SH-SY5Y (cell line): ENCODE data around the gene STARD10.

Experiments used
- GATA2 ChIP-seq: IDR thresholded peaks from 2 replicates; pipeline ENCODE4 v1.6.1; 2011; ENCODE audit warnings: mild to moderate bottlenecking, low read depth, low read length
- GATA3 ChIP-seq: IDR thresholded peaks from 2 replicates; pipeline ENCODE4 v1.6.1; 2011; ENCODE audit warnings: low read depth, mild to moderate bottlenecking, low read length, moderate library complexity

The STARD10 gene

GRCh38 chr11:72719144-72719543 is 74.7 kb downstream of the STARD10 start:
- TF ChIP-seq GATA3 (no peak), GATA2 (no peak)

DNA sequence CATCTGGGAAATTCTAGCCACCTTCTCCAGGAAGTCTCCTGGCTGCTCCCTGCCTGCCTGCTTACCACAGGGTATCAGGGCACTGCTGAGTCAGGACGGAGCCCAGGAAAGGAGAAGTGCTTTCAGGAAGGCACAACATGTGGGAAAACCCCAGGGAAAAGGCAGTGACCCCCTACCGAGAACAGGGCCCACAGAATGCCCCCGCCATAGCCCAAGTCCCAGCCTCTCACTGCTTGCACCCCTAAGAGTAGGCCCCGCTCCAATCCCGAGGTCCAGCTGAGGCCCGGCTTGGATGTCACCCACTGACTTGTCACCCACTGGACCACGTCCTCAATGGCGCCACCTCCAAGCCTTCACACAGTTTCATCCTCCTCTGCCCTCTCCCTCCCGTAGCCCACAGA is 75.7 kb downstream of the STARD10 start:
- TF ChIP-seq GATA3: no peak

- no peak for TF ChIP-seq GATA2
- TF ChIP-seq GATA3: no peak
Observed at GRCh38 chr11:72716788-72717435, 76.9 kb downstream of the STARD10 start.

DNA sequence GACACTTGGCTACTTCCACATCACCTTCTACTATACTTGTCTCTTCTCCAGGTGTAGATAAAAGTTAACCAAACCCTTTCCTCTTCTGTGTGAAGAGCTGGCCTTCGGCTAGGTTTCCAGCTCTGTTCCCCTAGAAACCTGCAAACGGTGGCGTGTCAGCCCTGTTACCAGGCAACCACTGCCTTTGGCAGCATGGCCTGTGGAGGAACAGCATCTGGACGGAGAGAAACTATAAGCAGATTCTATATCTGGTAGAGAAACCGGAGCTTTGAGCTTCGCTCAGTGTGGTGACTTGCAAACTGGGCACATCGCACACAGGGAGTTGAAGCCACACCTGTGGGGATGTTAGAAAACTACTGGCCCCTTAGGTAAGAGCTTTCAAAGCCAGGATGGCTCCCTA is 77.6 kb downstream of the STARD10 start:
- TF ChIP-seq GATA3: no peak
- TF ChIP-seq GATA2: no peak

DNA sequence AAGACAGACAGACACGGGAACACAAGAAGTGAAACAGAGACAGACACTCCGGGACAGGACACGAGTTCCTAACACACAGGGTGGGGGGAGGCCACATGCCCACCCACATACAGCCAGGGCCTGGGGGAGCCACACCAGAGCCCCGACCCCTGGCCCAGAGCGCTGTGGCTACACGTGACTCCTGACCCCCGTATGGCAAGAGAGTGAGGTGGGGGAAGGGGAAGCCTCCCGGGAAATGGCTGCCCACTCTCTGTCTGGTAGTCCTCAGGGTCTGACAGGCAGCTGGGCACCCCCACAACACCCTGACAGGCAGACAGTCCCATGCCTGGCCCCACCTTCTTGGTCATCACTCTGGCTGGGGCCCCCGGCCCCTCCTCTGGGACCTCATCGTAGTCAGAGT is 81.0 kb downstream of the STARD10 start:
- TF ChIP-seq GATA2: no peak
- TF ChIP-seq GATA3: no peak

GRCh38 chr11:72712168-72712751 is 81.6 kb downstream of the STARD10 start:
- TF ChIP-seq GATA2: no peak
- no peak for TF ChIP-seq GATA3

- no peak for TF ChIP-seq GATA3
Observed at GRCh38 chr11:72711141-72711540, 82.7 kb downstream of the STARD10 start.

DNA sequence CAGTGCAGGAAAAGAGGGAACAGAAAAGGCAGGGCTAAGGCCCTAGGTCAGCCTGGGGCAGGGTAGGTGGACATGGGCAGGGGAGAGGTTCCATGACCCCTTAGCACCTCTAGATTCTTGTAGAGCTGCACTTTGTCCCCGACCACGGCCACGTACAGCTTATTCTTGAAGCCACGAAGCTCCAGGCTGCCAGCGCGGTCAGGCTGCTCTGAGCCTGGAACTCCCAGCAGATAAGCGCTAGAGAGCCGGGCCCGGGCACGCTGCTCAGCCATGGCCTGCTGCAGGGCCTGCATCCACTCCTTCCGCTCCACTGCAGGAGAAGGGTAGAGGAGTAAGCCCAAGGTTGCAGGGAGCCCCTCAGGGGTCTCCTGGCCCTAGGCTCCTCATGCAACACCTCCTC is 83.6 kb downstream of the STARD10 start:
- TF ChIP-seq GATA2 (no peak), GATA3 (no peak)

DNA sequence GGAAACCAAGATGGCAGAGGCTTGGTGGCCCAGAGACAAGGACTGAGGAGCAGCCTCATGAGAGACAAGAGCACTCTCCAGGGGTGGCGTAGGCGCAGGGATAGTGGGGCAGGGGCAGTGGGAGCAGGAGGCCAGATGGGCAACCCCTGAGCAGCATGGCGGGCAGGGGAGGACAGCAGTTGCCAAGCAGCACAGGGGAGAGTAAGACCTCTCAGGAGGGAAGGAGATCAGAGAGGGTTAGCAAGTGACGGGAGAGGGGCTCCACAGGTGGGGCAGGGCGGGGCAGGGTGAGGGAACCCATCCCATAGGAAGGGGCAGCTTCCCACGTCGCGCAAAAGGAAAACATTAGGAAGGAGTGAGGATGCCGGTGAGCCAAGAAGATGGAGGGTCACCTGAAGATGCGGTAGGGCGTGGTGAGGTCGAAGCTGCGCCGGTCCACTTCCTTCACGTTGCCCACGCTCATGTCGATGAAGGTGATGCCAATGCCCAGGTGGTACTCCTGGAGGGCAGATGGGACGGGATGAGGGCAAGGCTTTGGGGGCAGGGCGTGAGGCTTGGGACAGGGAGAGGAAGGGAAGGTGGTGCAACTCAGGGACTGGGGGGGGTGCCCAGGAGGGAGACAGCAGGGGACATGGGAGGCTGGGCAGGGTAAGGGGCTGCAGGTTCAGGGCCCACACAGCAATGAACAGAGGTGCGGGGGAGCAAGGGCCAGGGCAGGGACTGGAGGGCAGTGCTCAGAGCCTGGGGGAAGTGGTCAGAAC is 84.2 kb downstream of the STARD10 start:
- TF ChIP-seq GATA3 (no peak), GATA2 (no peak)

DNA sequence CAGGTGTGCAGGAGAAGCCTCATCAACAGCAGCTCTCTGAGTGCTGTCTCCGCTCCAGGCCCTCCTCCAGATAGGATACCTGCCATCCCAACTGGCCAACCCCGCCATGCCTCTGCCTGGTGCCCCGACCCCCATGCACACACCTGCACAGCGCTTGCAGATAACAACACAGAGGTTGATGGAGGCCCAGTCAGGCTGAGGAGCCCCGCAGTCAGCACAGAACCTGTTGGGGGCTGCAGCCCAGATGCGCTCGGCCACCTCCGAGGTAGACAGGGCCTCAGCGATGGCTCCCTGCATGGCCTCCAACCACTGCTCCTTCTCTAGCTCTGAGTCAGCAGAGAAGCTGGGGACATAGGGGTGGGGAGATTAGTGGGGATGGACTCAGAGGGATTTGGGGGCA is 86.8 kb downstream of the STARD10 start:
- TF ChIP-seq GATA3 (no peak), GATA2 (no peak)

GRCh38 chr11:72706579-72706978 is 87.3 kb downstream of the STARD10 start:
- TF ChIP-seq GATA3: no peak
- TF ChIP-seq GATA2: no peak

DNA sequence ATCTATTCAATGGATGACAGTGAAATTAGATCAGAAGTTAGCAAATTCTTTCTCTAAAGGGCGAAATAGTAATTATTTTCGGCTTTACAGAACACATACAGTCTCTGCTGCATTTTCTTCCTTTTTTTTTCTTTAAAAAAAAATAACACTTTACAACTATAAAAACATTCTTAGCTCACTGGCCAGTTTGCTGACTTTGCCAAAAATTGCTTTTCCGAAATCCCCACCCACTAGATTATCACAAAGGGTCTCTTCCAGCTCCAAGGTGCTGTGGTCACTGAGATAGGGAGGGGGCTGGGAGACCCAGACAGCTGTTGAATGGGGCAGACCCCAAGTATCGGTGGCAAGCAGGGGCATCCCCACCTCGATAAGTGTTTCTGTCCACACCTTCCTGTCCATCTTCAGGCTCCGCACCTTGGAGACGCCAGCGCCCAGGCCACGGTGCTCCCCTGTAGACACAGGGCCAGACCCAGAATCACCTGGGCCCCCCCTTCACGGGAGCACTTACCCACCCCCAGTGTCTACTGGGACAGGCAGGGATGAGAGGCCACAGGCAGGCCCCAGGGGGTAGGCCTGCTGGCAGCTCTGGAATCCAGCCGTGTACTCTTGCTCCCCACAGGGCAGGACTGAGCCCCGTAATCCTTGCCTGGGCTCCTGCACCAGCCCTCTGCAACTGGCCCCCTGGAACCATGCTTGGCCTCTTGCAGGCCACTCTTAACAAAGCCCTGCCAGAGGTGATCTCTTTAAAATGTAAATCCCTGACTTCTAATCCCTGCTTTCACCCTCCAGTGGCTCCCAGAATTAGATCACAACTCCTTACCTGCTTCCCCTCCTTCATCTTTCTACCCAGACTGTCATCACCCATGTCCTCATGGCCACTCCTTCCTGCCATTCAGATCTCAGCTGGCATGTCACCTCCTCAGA is 88.1 kb downstream of the STARD10 start:
- TF ChIP-seq GATA3 (no peak), GATA2 (no peak)

- TF ChIP-seq GATA2: no peak
- no peak for TF ChIP-seq GATA3
Observed at GRCh38 chr11:72704783-72705265, 89.0 kb downstream of the STARD10 start.
